ENCODE data around the gene UGT1A9.

The UGT1A9 gene

GRCh38 chr2:233822101-233822771 lies 150.5 kb downstream of the UGT1A9 start:
- WGBS (ENCODE audit: insufficient coverage, insufficient read length): no CpG with 5 or more reads among the region's 21 CpGs
- no peaks in the 10 kb centered on the region for H3K9me3 ChIP-seq (ENCODE audit: control insufficient read depth, insufficient read depth, low read length)

More at GRCh38 chr2:233822101-233822771, 150.5 kb downstream of the UGT1A9 start:
- Histone ChIP-seq H3K4me3 (ENCODE audit: low read length) (no peak overlapping the region), H3K27me3 (ENCODE audit: control insufficient read depth, insufficient read depth, low read length) (no peaks in the 10 kb centered on the region), H3K27ac (ENCODE audit: low read length) (no peak overlapping the region), H3K36me3 (ENCODE audit: control insufficient read depth, insufficient read depth, low read length) (no peaks in the 10 kb centered on the region; the same call in 1 of the 2 replicates), H3K4me1 (ENCODE audit: control insufficient read depth, insufficient read depth, low read length) (no peaks in the 10 kb centered on the region)
- no peak for DNase-seq (ENCODE audit: low read depth, low spot score)

All from iPS DF 6.9 (cell line).